Spleen (tissue), 7 donors: ENCODE data around the gene NUDT4.

Source experiments
- CTCF ChIP-seq, 11 experiments: fragments of 200-600 bp in 7 of 11; fragments of 450-650 bp in 4 of 11; sonication (generic) in 4 of 11; IDR thresholded peaks in 8 of 11; conservative IDR thresholded peaks in 3 of 11; 1 replicate in 7 of 11; 2 replicates in 4 of 11; pipeline versions ENCODE4 v1.4.0 to v1.8.0; 2016 to 2021; ENCODE audit warnings: antibody characterized with exemption in 11 of 11, inconsistent platforms in 4 of 11, mild to moderate bottlenecking in 1 of 11
- POLR2A ChIP-seq, 3 donors: fragments of 450-650 bp; IDR thresholded peaks; one replicate each; pipeline ENCODE4 v1.5.1; 2017; ENCODE audit warnings: antibody characterized with exemption in 3 of 3, mild to moderate bottlenecking in 1 of 3
- donor health status: DM: no; HTN: no; CAD: no; lungs with moderate emphysema.
- donor health status: DM: no; HTN: no; CAD: no.
- donor health status: DM: no; HTN: no; CAD: no.

GRCh38 chr12:93339695-93340094 is 38.0 kb upstream of the NUDT4 start:
- TF ChIP-seq POLR2A (IDR thresholded peaks at IDR 0.05), result no peak
- TF ChIP-seq CTCF (IDR thresholded peaks at IDR 0.05 in 8 of 11, conservative IDR thresholded peaks at IDR 0.05 in 3 of 11), result no peak
